ENCODE data around the gene HMCES. TPM values are rescaled to one million over a fixed set of nuclear protein-coding genes. Genes with fewer than 3 reads are reported as not detected.

HMCES gene
- total and polyA plus RNA-seq, 7 donors: 15.2 to 41.2 (median 21.6) TPM

DNA sequence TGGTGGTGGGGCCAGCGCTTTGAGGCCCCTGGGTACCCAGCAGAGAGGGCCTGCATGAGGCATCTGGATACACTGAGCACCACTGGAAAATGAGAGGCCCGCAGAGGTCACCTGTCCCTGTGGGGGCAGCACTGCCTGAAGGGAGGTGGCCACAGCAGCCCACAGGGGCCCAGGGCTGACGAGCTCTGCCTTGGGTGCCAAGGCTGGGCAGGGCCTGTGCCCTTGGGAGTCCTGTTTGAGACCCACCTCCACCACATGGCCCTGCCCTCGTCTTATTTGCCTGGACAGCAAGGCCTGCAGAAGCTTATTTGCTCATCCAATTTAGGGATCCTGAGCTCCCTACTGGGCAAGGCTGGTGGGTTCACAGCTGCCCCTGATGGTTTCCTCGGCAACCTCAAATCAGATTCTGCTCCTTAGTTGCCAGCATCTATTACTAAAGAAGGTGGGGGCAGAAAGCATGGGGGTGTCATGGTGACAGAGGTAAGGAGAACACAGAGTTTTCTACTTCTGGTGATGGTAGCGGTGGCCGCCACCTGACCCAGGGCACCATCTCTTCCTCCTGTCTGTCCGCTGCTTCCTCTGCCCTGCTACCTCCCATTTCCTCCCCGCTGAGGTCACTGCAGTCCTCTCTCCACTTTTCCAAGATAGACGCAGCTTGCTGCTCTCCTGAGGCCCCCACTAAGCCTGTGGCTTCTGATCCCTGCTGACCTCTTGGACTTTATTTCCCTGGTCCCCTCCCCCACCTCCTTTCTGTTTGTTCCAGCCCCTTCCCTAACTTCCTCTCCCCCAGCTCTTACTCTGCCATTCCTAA lies 62.9 kb downstream of the HMCES start:
- intact Hi-C loops (cut with DNase I): no loop called here
- TF ChIP-seq POLR2A (IDR thresholded peaks at IDR 0.05) (no peak), EP300 (IDR thresholded peaks at IDR 0.05) (no peak), POLR2AphosphoS5 (IDR thresholded peaks at IDR 0.05) (no peak)
- TF ChIP-seq, protein P1, sequence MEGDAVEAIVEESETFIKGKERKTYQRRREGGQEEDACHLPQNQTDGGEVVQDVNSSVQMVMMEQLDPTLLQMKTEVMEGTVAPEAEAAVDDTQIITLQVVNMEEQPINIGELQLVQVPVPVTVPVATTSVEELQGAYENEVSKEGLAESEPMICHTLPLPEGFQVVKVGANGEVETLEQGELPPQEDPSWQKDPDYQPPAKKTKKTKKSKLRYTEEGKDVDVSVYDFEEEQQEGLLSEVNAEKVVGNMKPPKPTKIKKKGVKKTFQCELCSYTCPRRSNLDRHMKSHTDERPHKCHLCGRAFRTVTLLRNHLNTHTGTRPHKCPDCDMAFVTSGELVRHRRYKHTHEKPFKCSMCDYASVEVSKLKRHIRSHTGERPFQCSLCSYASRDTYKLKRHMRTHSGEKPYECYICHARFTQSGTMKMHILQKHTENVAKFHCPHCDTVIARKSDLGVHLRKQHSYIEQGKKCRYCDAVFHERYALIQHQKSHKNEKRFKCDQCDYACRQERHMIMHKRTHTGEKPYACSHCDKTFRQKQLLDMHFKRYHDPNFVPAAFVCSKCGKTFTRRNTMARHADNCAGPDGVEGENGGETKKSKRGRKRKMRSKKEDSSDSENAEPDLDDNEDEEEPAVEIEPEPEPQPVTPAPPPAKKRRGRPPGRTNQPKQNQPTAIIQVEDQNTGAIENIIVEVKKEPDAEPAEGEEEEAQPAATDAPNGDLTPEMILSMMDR (IDR thresholded peaks at IDR 0.05): no peak
- DNase-seq: no peak
- Histone ChIP-seq H3K9me3 (no peaks in the 10 kb centered on the region), H3K27me3 (peaks cover 5 to 19% (median 11%) of the 10 kb centered on the region in 3 donors), H3K36me3 (no peaks in the 10 kb centered on the region), H3K27ac (no peak overlapping the region), H3K4me3 (no peak overlapping the region), H3K4me1 (peaks cover 0 to 10% (median 6%) of the 10 kb centered on the region in 4 donors)
- WGBS, 2 donors: 82 to 85% methylated on average over 10 of the region's 10 CpGs

DNA sequence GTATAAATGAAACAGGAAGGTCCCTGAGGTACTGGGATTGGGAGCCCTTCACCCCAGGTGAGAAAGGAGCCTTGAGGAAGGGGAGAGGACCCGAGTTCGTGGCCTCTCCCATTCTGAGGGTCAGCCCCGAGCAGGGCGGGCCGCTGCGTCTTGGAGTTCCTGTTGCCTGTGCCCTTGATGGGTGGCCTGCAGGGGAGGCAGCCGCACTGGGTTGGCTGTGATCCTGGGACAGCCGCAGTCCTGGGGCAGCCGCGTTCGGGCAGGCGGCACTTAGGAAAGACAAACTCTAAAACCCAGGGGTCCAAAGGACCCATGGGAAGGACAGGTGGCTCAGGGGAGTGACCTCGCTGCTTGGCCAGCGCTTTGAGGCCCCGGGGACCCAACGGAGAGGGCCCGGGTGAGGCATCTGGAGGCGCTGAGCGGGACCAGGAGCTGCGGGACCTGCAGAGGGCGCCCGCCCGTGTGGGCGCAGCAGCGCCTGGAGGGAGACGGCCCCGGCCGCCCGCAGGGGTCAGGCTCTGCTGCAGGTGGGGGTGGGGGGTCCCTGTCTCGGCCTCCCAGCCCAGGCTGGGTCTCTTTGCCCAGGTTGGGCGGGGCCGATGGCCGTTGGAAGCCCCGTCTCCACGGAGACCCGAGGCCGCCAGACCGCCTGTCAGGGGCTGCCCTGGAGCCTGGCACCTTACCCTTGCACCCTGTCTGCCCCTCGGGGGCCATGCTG lies 65.1 kb downstream of the HMCES start:
- TF ChIP-seq POLR2AphosphoS5 (IDR thresholded peaks at IDR 0.05): no peak
- TF ChIP-seq, protein P1 (IDR thresholded peaks at IDR 0.05): peak in 2 of 4 experiments; percentile 14 to 40
- no peak for TF ChIP-seq EP300 (IDR thresholded peaks at IDR 0.05)
- TF ChIP-seq POLR2A (IDR thresholded peaks at IDR 0.05): no peak
- intact Hi-C loops (cut with DNase I): no loop called here
- Histone ChIP-seq H3K4me3 (peak overlapping the region in 3 of 4 donors; percentile 14 to 35 (median 31)), H3K27ac (no peak overlapping the region), H3K27me3 (peaks cover 5 to 25% (median 11%) of the 10 kb centered on the region in 3 donors), H3K9me3 (no peaks in the 10 kb centered on the region), H3K4me1 (peaks cover 0 to 10% (median 6%) of the 10 kb centered on the region in 4 donors), H3K36me3 (no peaks in the 10 kb centered on the region)
- WGBS, 2 donors: 7 to 13% methylated on average over 39 of the region's 39 CpGs
- DNase-seq: no peak

DNA sequence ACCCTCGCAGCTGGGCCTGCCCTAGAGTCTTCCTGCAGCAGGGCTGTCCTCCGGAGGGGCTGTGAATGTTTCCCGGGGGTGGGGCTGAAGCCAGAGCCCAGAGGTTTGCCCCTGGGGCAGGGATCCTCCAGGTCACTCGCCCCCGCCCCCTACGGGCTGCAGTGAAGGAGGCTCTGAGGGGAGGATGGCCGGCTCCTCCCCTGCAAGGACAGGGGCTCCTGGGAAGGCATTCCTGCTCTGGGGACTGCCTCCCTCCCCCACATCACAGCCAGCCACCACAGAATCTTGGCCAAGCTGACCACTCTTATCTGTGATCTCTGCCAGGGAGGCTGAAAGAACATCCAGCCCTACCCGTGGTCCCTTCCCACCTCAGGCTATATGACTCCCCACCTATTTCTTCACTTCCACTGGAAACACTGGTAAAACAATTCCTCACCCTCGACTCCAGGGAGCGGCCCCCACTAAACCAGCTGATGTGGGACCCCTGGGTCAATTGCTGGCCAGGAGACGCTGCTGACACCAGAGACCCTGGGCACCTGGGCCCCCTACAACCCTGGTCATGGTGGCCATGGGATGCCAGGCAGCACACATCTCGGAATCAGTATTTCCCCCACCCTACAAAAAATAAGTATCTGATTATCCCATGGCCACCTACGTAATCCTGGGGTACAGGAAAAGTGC lies 66.0 kb downstream of the HMCES start:
- no peak for DNase-seq
- intact Hi-C loops (cut with DNase I): no loop called here
- TF ChIP-seq, protein P1 (IDR thresholded peaks at IDR 0.05): no peak
- TF ChIP-seq POLR2AphosphoS5 (IDR thresholded peaks at IDR 0.05) (no peak), POLR2A (IDR thresholded peaks at IDR 0.05) (no peak), EP300 (IDR thresholded peaks at IDR 0.05) (no peak)
- peaks cover 0 to 10% (median 6%) of the 10 kb centered on the region in 4 donors for H3K4me1 ChIP-seq
- no peak overlapping the region for H3K4me3 ChIP-seq
- H3K36me3 ChIP-seq: no peaks in the 10 kb centered on the region
- WGBS, 2 donors: 37 to 52% methylated on average over 13 of the region's 13 CpGs
- no peaks in the 10 kb centered on the region for H3K9me3 ChIP-seq
- no peak overlapping the region for H3K27ac ChIP-seq
- peaks cover 5 to 25% (median 11%) of the 10 kb centered on the region in 3 donors for H3K27me3 ChIP-seq

DNA sequence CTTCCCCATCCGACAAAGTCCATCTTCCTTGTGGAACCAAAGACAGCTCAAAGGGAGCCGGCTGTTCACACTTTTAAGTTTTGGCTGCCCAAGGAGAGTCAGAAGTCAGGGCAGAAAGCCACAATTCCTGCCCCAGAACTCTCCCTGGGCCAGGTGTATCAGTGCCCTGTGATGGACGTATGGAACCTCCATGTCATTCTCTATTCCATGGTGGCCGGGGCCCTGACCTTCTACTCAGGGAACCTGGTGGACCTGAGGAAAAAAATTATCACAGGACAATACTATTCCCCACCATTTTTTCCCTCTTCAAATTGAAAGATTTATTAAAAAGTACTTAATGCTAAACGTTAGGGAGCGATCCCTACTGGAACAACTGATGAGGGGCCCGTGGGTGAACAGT lies 66.6 kb downstream of the HMCES start:
- Histone ChIP-seq H3K9me3 (no peaks in the 10 kb centered on the region), H3K36me3 (no peaks in the 10 kb centered on the region), H3K27me3 (peaks cover 5 to 25% (median 11%) of the 10 kb centered on the region in 3 donors), H3K4me3 (no peak overlapping the region), H3K27ac (no peak overlapping the region), H3K4me1 (peaks cover 0 to 10% (median 6%) of the 10 kb centered on the region in 4 donors)
- intact Hi-C loops (cut with DNase I): no loop called here
- TF ChIP-seq, protein P1 (IDR thresholded peaks at IDR 0.05): no peak
- TF ChIP-seq EP300 (IDR thresholded peaks at IDR 0.05) (no peak), POLR2AphosphoS5 (IDR thresholded peaks at IDR 0.05) (no peak), POLR2A (IDR thresholded peaks at IDR 0.05) (no peak)
- no peak for DNase-seq
- 87 to 93% methylated on average over 7 of the region's 7 CpGs for WGBS, 2 donors
